Measurements from ENCODE around the gene OPRM1. TPM values are rescaled to one million over a fixed set of nuclear protein-coding genes. Genes with fewer than 3 reads are reported as not detected.
"Not testable (repeated sequence)": the region's sequence is repeated elsewhere in the genome, so short reads cannot be mapped to it uniquely, and the experiment has no call there.

The OPRM1 gene
- total and polyA plus RNA-seq, 9 donors: 0.11 to 0.22 TPM; not detected in 7

DNA sequence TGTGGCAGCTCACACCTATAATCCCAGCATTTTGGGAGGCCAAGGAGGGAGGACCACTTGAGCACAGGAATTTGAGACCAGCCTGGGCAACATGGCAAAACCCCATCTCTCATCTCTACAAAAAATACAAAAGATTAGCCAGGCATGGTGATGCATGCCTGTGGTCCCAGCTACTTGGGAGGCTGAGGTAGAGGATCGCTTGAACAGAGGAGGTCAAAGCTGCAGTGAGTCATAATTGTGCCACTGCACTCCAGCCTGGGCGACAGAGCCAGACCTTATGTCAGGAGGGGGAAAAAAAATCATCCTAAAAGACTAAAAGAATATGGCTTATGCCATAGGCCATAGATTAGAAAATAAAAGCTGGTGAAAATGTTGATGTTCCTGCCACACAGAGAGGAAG lies 39.6 kb downstream of the OPRM1 start:
- H3K9me3 ChIP-seq (replicated peaks; ENCODE audit: control insufficient read depth, low read depth, low read length); DNase-seq; H3K27ac ChIP-seq (ENCODE audit: low read length); H3K4me1 ChIP-seq (ENCODE audit: control insufficient read depth, insufficient read depth, low read length); H3K4me3 ChIP-seq (ENCODE audit: low read length); H3K36me3 ChIP-seq (ENCODE audit: control insufficient read depth, insufficient read depth, low read length); H3K27me3 ChIP-seq (ENCODE audit: control insufficient read depth, insufficient read depth, low read length): not testable (repeated sequence)
- 88% methylated on average over 1 of the region's 2 CpGs for WGBS (ENCODE audit: insufficient coverage)

GRCh38 chr6:154080461-154081189 lies 41.6 kb downstream of the OPRM1 start:
- no peak overlapping the region for H3K27ac ChIP-seq (ENCODE audit: low read length)
- H3K36me3 ChIP-seq (ENCODE audit: control insufficient read depth, insufficient read depth, low read length): no peaks in the 10 kb centered on the region
- no peak overlapping the region for H3K4me3 ChIP-seq (ENCODE audit: low read length)
- no peaks in the 10 kb centered on the region for H3K9me3 ChIP-seq (replicated peaks; ENCODE audit: control insufficient read depth, low read depth, low read length)
- no peaks in the 10 kb centered on the region for H3K27me3 ChIP-seq (ENCODE audit: control insufficient read depth, insufficient read depth, low read length)
- peak; percentile 64 for DNase-seq
- 36% methylated on average over 6 of the region's 8 CpGs for WGBS (ENCODE audit: insufficient coverage)
- no peaks in the 10 kb centered on the region for H3K4me1 ChIP-seq (ENCODE audit: control insufficient read depth, insufficient read depth, low read length)

- Histone ChIP-seq H3K27ac (ENCODE audit: low read length) (no peak overlapping the region), H3K4me3 (ENCODE audit: low read length) (no peak overlapping the region), H3K4me1 (ENCODE audit: control insufficient read depth, insufficient read depth, low read length) (no peaks in the 10 kb centered on the region), H3K27me3 (ENCODE audit: control insufficient read depth, insufficient read depth, low read length) (no peaks in the 10 kb centered on the region), H3K9me3 (replicated peaks; ENCODE audit: control insufficient read depth, low read depth, low read length) (no peaks in the 10 kb centered on the region), H3K36me3 (ENCODE audit: control insufficient read depth, insufficient read depth, low read length) (no peaks in the 10 kb centered on the region)
- WGBS (ENCODE audit: insufficient coverage): no CpG with 5 or more reads among the region's 3 CpGs
- no peak for DNase-seq
Observed at GRCh38 chr6:154086510-154086909, 47.5 kb downstream of the OPRM1 start.

DNA sequence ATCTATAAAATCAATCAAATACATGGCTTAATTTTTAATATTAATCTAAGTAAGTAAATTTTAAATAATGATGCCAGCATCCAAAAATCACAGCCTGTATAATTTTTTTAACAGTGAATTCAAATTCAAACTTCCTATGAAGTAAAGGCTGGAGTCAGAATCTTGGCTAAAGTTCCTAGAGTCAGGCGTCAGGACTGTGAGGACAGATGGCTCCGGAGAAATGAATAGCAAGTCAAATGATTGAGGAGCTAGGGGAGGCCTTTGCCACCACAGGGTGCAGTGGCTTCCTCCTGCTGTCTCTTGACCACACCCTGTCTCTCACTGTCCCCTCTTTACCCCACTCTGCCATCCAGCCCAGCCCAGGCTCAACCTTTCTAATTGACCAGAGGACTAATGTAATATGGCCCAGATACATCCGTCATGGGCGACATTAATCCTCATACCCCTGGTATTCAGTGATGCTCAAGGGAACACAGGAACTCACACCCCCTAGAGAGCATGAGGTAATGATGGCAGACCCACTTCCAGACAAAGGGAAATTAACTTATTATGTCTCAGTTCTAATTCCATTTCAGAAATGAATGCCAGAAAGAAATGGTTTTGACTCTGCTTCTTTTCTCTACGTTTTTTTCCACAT lies 53.4 kb downstream of the OPRM1 start:
- H3K27ac ChIP-seq (ENCODE audit: low read length): no peak overlapping the region
- no peak for DNase-seq
- H3K36me3 ChIP-seq (ENCODE audit: control insufficient read depth, insufficient read depth, low read length): no peaks in the 10 kb centered on the region
- no CpG with 5 or more reads among the region's 5 CpGs for WGBS (ENCODE audit: insufficient coverage)
- H3K9me3 ChIP-seq (replicated peaks; ENCODE audit: control insufficient read depth, low read depth, low read length): no peaks in the 10 kb centered on the region
- no peaks in the 10 kb centered on the region for H3K27me3 ChIP-seq (ENCODE audit: control insufficient read depth, insufficient read depth, low read length)
- H3K4me3 ChIP-seq (ENCODE audit: low read length): no peak overlapping the region
- H3K4me1 ChIP-seq (ENCODE audit: control insufficient read depth, insufficient read depth, low read length): no peaks in the 10 kb centered on the region

DNA sequence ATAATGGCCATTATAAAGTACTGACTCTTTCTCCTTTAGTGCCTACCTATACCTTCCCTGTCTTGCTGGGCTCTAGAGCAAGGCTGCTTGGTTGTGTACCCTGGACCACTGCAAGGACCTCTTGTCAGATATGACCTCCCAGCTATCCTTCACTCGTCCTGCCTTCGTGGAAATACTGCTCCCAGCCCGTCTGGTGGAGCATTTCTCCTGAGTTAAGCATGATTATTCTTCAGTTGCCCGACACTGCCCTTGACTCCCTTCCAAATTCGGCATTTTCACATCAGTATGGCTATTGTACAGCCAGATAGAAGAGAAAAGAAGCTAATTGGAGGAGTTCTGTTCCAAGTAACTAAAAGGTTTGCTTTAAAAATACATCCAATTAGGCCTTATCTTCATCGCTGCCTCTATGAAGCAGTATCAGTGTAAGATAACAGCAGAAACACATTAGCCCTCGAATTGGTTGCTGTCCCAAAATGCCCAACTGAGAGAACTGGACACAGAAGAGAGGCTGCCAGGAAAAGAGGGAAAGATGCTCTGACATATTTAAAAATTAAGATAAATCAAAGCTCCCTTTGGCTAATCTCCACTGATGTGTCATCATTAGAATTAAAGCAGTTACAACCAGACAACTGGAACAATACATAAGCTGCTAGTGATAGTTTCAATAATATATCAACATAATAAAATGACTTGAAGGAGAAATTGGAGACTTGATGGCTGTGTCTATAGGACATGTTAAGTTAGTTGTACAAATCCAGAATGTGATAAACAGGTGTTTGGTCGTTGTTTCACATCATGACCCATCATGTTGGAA lies 54.4 kb downstream of the OPRM1 start:
- H3K9me3 ChIP-seq (replicated peaks; ENCODE audit: control insufficient read depth, low read depth, low read length): no peaks in the 10 kb centered on the region
- H3K27ac ChIP-seq (ENCODE audit: low read length): no peak overlapping the region
- WGBS (ENCODE audit: insufficient coverage): 80% methylated on average over 2 of the region's 8 CpGs
- H3K27me3 ChIP-seq (ENCODE audit: control insufficient read depth, insufficient read depth, low read length): no peaks in the 10 kb centered on the region
- H3K36me3 ChIP-seq (ENCODE audit: control insufficient read depth, insufficient read depth, low read length): no peaks in the 10 kb centered on the region
- DNase-seq: no peak
- H3K4me1 ChIP-seq (ENCODE audit: control insufficient read depth, insufficient read depth, low read length): no peaks in the 10 kb centered on the region
- H3K4me3 ChIP-seq (ENCODE audit: low read length): no peak overlapping the region

DNA sequence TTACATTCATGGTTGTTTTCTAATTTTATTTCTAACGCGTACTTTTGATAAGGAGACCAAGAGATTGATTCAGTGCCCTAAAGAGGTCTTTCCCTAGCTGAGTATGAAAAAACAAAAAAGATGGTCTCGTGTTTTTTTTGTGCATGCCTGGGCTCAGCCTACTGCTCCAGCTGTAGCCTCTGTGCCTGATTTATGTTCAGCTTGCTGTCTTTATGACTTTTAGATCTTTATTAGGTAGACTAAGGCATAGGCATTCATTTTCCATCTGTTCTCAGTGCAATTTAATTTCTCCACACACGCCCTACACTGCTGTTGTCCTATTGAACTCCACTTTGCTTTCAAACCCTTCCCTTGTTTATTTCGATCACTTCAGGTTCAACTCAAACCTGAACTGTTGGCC lies 56.5 kb downstream of the OPRM1 start:
- no peaks in the 10 kb centered on the region for H3K4me1 ChIP-seq (ENCODE audit: control insufficient read depth, insufficient read depth, low read length)
- no peak for DNase-seq
- H3K36me3 ChIP-seq (ENCODE audit: control insufficient read depth, insufficient read depth, low read length): no peaks in the 10 kb centered on the region
- no peaks in the 10 kb centered on the region for H3K9me3 ChIP-seq (replicated peaks; ENCODE audit: control insufficient read depth, low read depth, low read length)
- H3K27me3 ChIP-seq (ENCODE audit: control insufficient read depth, insufficient read depth, low read length): no peaks in the 10 kb centered on the region
- H3K4me3 ChIP-seq (ENCODE audit: low read length): no peak overlapping the region
- H3K27ac ChIP-seq (ENCODE audit: low read length): no peak overlapping the region
- WGBS (ENCODE audit: insufficient coverage): 10% methylated on average over 1 of the region's 5 CpGs

DNA sequence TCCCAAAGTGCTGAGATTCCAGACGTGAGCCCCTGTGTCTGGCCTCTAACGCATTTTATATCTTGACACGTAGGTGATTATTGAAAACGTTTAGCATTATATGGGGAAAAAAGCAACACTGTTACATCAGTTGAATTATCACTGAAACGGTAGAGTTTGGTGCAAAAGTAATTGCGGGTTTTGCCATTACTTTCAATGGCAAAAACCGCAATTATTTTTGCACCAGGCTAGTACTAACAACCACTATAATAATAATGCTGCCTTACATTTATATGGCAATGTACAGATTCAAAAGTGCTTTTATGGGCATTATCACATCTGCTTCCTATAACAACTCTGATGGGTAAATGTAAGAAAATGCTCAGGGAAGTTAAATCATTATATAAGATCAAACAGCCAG lies 57.3 kb downstream of the OPRM1 start:
- H3K4me1 ChIP-seq (ENCODE audit: control insufficient read depth, insufficient read depth, low read length): no peaks in the 10 kb centered on the region
- H3K27ac ChIP-seq (ENCODE audit: low read length): no peak overlapping the region
- 78% methylated on average over 3 of the region's 7 CpGs for whole genome bisulfite sequencing (ENCODE audit: insufficient coverage)
- no peak for DNase-seq
- no peaks in the 10 kb centered on the region for H3K9me3 ChIP-seq (replicated peaks; ENCODE audit: control insufficient read depth, low read depth, low read length)
- no peaks in the 10 kb centered on the region for H3K36me3 ChIP-seq (ENCODE audit: control insufficient read depth, insufficient read depth, low read length)
- no peak overlapping the region for H3K4me3 ChIP-seq (ENCODE audit: low read length)
- no peaks in the 10 kb centered on the region for H3K27me3 ChIP-seq (ENCODE audit: control insufficient read depth, insufficient read depth, low read length)

DNA sequence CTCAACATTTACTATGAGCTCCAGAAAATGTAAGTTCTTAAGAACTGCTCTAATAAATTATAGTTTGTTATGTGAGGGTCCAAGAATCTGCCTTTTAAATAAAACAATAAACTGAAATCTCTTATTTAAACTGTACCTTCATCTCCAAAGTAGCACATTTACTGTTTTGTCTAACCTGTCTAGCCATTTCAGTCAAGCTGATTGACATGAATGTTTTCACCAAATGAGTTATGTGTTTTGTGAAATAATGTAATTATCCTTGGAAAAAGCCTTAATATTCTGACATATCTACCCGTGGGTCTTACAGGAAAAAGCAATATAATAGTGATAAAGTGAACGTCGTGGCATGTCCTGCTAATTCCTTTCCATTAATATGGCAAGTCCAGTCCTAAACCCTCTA lies 57.8 kb downstream of the OPRM1 start:
- no peak for DNase-seq
- H3K27me3 ChIP-seq (ENCODE audit: control insufficient read depth, insufficient read depth, low read length): no peaks in the 10 kb centered on the region
- no peaks in the 10 kb centered on the region for H3K9me3 ChIP-seq (replicated peaks; ENCODE audit: control insufficient read depth, low read depth, low read length)
- no peaks in the 10 kb centered on the region for H3K36me3 ChIP-seq (ENCODE audit: control insufficient read depth, insufficient read depth, low read length)
- no peaks in the 10 kb centered on the region for H3K4me1 ChIP-seq (ENCODE audit: control insufficient read depth, insufficient read depth, low read length)
- H3K27ac ChIP-seq (ENCODE audit: low read length): no peak overlapping the region
- H3K4me3 ChIP-seq (ENCODE audit: low read length): no peak overlapping the region
- WGBS (ENCODE audit: insufficient coverage): no CpG with 5 or more reads among the region's 3 CpGs

- Histone ChIP-seq H3K36me3 (ENCODE audit: control insufficient read depth, insufficient read depth, low read length) (no peaks in the 10 kb centered on the region), H3K27me3 (ENCODE audit: control insufficient read depth, insufficient read depth, low read length) (no peaks in the 10 kb centered on the region), H3K9me3 (replicated peaks; ENCODE audit: control insufficient read depth, low read depth, low read length) (no peaks in the 10 kb centered on the region), H3K27ac (ENCODE audit: low read length) (no peak overlapping the region), H3K4me1 (ENCODE audit: control insufficient read depth, insufficient read depth, low read length) (no peaks in the 10 kb centered on the region), H3K4me3 (ENCODE audit: low read length) (no peak overlapping the region)
- WGBS (ENCODE audit: insufficient coverage): 84% methylated on average over 3 of the region's 4 CpGs
- DNase-seq: no peak
Observed at GRCh38 chr6:154099211-154099610, 60.2 kb downstream of the OPRM1 start.

- no peaks in the 10 kb centered on the region for H3K4me1 ChIP-seq (ENCODE audit: control insufficient read depth, insufficient read depth, low read length)
- WGBS (ENCODE audit: insufficient coverage): 100% methylated on average over 1 of the region's 2 CpGs
- no peak for DNase-seq
- H3K36me3 ChIP-seq (ENCODE audit: control insufficient read depth, insufficient read depth, low read length): no peaks in the 10 kb centered on the region
- H3K4me3 ChIP-seq (ENCODE audit: low read length): no peak overlapping the region
- no peak overlapping the region for H3K27ac ChIP-seq (ENCODE audit: low read length)
- no peaks in the 10 kb centered on the region for H3K9me3 ChIP-seq (replicated peaks; ENCODE audit: control insufficient read depth, low read depth, low read length)
- no peaks in the 10 kb centered on the region for H3K27me3 ChIP-seq (ENCODE audit: control insufficient read depth, insufficient read depth, low read length)
Observed at GRCh38 chr6:154106251-154106650, 67.2 kb downstream of the OPRM1 start.
